GM19467 (cell line): ENCODE measurements around the gene TNS2.

ENCODE experiments used
- ATAC-seq: cut with Tn5 transposase; IDR thresholded peaks from one replicate; pipeline ENCODE4 v1.9.1; 2021; ENCODE audit warnings: mild to moderate bottlenecking, moderate library complexity; ENCODE audit not compliant: unreplicated experiment

The TNS2 gene

DNA sequence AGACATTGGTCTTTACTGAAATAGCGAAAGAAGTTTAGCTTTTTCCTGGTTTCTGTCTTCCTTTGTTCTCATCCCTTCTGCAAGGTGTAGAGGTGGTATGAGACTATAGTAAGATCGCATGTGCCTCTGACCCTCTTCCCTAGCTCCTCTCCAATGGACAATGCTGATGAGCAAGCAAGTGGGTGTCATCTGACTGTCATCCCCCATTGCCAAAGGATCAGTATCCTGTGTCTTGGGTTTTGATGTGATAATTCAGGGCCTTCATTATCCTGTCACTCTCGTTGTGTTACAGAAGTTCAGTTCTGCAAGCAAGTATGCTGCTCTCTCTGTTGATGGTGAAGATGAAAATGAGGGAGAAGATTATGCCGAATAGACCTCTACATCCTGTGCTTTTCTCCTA, 10.0 kb upstream of the TNS2 start:
- no peak for ATAC-seq

DNA sequence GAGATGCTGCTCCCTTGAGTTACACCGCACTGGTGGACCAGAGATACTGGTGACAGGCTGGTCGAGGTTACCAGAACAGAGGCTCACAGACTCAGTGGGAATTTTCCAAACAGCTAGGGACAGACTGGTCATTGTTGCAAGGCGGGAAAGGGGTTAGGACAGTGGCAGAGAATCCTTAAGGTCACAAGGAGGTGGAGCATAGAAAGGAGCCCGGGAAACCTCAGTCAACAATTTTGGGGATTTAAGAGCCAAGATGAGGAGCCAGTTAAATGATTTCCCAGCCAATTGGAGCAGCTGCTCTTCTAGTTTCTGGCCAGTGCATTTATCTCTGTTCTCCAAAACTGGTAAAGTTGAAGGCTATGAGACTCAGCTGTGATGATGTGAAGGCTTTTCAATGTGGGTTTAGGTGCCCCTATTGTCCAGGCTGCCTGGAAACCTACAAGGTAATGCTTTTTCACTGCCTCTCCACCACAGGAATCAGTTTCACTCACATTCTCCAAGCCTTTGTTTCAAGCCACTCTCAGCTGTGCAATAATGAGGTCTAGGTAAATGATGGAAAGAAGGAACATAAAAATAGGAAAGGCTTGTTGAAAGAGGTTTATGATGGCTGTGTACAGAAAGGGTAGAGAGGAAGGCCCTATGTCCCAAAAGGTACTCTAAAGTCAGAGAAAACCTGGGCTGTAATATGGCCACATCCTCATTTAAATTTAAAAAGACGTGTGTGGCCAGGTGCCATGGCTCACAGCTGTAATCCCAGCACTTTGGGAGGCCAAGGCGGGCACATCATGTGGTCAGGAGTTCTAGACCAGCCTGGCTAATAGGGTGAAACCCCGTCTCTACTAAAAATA, 7.0 kb upstream of the TNS2 start:
- no peak for ATAC-seq

GRCh38 chr12:53044052-53044581, 5.7 kb upstream of the TNS2 start:
- no peak for ATAC-seq

DNA sequence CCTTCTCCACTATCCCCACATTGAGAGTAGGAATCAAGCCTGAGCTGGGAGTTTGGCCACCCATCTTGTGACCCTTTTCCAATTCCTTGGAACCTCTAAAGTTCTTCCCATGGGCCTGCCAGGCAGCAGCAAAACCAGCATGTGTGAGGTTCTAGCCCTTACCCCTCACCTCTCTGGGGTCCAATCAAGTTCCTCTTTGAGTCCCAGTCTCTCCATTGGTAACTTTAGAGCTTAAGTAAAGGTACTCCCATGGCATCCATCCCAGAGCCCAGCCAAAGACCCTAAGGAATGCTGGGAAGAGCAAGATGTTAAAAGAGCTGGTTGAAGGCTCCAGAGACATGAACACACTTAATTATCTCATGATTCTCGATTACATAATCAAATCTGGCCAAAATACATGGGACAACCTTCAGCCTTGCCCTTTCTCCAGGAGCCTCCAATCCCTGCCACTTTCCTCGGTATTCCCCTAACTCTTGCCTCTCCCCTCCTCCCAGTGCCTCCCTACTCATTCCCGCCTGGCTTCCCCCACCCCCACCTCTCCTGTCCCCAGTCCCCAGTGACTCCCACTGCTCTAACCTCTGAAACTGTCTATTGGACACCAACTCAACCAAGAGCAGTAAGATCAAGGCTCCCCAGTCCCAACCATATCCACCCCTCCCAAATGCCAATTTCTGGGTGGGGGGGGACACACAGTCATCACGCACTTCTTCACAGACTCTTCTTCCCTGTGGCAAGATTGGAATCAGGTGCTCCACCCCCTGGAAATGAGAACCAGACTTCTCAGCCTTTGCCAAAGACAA, 4.8 kb upstream of the TNS2 start:
- no peak for ATAC-seq

DNA sequence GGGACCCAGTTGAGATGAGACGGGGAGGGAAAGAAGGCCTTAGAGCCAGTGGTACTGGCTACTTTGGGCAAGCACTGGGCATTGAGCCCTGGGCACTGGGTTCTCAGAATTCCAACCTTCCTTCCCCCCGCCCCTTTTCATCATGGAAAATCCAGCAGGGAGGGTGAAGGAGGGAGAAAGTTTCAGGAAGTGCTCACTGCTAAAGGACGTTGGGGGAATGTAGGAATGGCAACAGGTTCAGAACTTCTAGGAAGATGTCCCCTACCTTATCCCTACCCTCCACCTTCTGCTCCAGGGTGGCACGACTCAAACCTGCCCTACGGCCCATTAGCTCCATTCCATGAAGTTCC, 4.2 kb upstream of the TNS2 start:
- ATAC-seq, result no peak

- ATAC-seq, result peak; percentile 30
These were observed 3.1 kb upstream of the TNS2 start for GRCh38 chr12:53046655-53047220.

DNA sequence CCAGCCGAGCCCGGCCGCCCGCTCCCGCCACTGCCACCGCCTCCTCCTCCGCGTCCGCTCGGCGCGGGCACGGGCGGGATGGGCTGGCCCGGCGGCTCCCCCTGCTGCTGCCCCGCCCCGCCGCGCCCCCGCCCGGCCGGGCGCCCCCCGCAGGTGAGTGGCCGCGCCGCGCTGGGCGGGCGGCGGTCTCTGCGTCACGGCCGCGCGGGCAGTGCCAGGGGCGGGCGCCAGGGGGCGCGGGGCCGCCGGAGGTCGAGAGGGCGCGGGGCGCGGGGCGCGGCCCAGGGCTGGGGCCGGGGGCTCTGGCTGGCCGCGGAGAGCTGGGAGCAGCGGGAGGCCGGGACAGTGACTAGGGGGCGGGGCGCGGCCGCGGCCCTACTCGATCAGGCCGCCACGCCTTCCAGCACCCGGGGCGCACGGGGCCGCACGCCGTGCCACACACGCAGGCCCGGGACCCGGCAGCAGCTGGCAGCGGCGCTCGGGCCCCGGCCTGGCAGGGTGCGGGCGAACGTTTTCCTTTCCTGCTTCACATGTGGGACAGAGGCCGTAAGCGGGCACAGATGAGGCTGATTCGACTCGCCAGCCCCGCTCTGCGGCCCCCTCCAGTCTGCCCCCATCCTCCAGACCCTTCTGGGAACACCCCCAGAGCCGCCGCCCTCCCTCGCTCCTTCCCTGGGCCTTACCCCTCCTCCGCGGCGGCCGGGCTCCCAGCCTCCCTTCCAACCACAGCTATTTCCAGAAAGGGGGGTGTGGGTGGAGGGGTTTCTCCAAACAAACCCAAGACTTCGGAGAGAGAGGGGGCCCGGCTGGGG, 2.4 kb upstream of the TNS2 start:
- peak; percentile 57 for ATAC-seq

- ATAC-seq, result no peak
These were observed 1.7 kb upstream of the TNS2 start for GRCh38 chr12:53048033-53048779.

DNA sequence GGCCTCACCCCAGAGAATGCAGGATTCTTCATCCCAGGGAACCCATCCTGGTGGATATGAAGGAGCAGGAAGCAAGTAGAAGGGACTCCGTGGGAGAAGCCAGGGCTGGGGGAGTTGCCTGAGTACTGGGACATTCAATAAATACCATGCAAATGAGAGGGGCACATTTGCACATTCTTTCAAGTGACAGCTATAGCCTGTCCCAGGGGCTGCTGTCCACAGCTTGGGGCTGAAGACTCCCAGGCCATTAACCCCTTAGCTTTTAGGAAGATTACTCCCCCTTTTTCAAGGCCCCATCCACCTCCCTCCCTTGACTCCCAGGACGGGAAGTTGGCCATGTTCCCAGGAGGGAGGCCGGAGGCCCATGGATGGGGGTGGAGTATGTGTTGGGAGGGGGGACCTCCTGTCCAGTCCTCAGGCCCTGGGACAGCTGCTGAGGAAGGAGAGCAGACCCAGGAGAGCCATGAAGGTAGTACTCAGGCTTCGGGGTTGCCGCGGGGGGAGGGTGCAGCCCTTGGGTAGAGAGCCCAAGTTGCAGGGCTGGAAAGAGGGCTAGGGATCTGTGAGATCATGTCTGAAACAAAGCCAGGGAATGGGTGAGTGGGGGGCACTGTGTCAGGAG, 974 bp upstream of the TNS2 start:
- no peak for ATAC-seq

DNA sequence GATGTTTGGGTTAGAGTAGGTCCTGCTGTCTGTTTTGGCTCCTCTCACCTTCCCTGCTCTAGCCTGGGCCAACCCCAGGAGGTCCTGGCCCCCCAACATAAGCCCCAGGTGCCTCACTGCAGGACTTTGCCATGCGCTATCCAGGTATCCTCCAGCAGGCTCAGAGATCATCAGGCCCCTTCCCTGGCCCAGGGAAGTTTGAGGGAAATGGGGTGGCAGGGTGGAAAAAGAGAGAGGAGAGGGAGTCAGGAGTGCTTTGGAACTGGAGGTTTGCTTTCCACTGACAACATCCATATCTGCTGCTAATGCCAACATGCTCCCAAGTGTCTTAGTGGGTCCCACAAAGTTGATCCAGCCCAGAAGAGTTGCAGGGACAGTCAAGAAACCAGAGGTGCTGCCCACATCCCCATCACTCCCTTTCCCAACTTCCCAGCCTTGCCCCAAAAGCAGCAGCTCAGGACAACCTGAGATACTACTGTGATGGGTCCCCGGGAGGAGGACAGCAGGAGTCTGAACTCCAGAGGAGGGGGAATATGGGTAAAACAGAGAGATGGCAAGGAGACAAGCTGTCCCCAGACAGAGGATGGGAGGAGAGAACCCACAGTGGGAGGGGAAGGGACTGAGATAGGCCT, 677 bp downstream of the TNS2 start:
- no peak for ATAC-seq

DNA sequence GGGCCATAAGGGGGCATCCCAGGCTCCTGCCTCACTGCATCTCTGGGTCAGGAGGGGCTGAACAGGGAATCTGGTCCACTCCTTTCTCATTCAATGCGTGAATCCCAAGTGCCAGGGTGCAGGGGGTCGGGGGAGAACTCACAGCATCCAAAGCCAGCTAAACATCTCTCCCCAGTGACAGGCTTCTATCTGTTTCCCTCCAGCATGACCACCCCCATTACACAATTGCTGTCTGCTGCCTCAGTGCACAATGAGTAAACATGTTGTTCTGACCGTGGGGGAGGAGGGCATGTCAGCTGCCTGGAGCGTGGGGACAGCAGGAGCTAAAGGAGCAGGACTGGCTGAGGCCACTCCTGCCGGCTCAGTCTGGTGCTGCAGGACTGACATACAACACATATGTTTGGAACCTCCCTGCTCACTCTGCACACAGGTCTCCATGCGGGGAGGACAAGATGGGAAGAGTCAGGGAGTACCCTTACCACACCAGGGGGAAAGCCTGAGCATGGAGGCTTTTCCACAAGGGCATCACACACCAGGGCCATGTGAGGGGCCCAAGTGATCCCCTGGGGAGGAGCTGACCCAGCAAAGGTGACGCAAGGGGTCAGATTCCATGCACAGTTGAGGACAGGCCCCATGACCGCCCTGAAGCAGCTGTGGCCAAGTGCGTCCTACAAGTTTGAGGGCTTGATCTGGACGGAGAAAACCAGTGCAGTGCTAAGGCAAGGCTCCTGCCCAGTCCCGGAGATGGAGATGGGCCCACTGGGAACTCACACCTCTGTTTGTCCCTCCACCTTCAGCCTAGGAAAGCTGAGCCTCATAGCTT, 1.4 kb downstream of the TNS2 start:
- ATAC-seq, result no peak

DNA sequence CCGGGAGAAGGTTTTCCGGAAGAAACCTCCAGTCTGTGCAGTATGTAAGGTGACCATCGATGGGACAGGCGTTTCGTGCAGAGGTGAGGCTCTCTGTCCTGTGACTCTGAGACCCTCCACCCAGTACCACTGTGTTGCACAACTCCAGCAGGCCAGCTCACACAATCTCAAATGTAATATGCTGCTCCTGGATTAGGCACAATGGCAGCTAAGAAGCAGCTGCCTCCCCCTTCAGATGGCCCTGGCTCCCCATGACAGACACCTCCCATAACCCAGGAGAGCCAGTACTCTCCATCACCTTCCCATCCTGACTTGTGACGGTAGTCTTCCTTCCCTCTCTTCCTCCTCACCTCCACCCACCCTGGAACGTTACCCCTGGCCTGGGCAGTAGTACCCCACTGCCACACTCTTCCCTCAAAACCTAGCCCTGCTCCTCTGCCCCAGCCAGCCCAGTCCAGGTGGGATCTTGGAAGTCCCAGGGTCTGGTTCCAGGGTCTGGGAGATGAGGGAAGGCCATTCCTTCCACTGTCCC, 2.1 kb downstream of the TNS2 start:
- no peak for ATAC-seq

DNA sequence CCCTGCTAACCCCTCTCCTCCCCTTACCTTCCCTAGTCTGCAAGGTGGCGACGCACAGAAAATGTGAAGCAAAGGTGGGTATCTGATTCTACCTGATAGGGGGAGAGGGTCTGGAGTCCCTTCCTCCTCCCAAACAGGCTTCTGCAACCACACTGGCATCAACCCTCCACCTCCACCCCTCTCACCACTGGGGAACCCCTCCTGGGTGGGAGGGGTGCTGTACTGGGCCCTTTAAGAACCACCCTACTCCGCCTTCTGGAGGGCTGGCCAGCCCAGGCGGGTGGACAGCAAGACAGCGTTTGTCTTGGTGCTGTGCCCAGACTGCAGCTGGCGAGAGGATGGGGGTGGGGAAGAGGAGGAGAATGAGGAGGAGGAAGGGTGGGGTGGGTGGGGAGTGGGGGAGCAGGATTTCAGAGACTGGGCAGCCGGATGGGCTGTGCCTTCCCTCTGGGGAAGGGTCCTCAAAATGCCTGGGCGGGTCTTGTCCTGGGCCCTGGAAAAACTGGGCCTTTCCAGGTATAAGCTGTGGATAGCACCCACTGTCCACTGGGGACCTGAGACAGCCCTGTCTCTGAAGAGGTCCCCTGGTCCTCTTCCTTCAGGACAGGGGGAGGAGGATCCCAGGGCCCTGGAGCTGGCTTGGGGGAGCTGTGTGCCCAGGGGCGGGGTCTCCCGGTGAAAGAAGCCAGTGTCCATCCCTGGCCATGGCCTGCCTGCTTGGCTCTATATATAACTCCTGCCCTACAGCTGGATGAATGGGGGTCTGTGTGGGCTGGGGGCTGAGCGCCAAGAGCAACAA, 2.8 kb downstream of the TNS2 start:
- ATAC-seq, result no peak

DNA sequence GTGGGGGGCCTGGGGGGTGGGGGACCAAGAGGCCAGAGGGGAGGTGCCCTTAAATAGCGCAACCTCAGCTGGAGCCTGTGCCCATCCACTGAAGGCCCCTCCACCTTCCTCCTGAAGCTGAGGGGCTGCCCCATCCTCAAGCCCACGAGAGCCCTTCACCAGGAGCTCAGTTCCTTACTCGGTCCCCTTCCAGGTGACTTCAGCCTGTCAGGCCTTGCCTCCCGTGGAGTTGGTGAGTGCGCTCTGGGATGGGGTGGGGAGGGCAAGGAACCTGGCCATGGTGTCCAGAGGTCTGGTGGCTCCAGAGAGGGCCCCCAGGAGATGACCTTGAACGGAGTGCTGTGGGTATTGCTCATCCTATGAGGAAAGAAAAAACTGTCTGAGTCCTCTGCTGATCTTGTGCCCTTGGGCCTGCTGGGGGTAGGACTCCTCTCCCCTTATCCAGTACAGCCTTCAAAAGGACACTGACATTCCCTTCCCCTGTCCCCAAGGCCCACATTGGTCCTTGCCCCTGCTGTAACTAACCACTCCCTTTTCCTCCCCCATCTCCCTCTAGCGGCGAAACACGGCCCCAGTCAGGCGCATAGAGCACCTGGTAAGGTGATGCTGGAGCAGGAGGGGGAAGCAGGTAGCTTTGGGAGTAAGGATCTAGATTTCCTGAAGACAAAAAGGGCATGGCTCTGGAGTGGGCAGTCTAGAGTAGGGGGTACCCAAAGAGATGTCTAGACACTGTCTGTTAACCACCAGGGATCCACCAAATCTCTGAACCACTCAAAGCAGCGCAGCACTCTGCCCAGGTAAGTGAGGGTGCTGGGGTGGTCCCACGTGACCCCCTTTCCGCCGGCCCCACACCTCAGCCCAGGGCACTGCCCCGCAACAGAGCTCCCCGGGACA, 3.6 kb downstream of the TNS2 start:
- no peak for ATAC-seq

DNA sequence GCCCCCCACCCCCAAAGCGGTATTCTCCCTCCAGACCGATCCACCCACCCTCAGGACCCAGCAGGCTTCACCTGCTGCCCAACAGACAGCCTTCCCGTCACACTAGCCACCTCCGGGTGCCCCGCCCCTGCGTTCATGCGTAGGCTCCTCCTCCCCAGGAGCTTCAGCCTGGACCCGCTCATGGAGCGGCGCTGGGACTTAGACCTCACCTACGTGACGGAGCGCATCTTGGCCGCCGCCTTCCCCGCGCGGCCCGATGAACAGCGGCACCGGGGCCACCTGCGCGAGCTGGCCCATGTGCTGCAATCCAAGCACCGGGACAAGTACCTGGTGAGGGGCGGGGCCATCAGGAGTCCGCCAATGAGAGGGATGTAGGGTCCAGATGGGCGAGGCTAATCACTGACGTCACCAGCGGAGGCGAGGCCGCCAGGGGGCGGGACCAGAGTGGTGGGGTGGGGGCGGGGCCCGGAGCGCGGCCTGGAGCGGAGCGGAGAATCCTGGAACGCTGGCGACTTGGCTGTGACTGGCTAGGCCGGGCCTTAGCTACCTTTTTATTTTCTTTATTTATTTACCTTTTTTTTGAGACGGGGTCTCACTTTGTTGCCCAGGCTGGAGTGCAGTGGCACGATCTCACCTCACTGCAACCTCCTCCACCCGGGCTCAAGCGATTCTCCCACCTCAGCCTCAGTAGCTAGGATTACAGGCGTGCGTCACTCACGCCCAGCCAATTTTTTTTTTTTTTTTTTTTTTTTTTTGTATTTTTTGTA, 4.4 kb downstream of the TNS2 start:
- peak; percentile 88 for ATAC-seq
